AG04450 (cell line): Measurements from ENCODE around the gene ATP2B3. TPM values are rescaled to one million over a fixed set of nuclear protein-coding genes. Genes with fewer than 3 reads are reported as not detected.

Experiments used
- CTCF ChIA-PET: fragments of 300-600, 350-600 bp; formaldehyde crosslinking; extraction: SDS; loops from one replicate; lab custom pipeline; 2022; ENCODE audit warnings: antibody characterized with exemption, inconsistent platforms; lab: Charles Lee
- POLR2A ChIA-PET: fragments of 350-600 bp; formaldehyde crosslinking; extraction: SDS; loops from one replicate; lab custom pipeline; 2021; ENCODE audit warnings: antibody characterized with exemption, inconsistent platforms; lab: Yijun Ruan, JAX
- DNase-seq: peaks from one replicate; pipeline ENCODE4 v3.0.0-alpha.2; 2011; ENCODE audit warnings: low read depth, low spot score
- H3K27ac ChIP-seq: one replicate; pipeline ENCODE4 v1.5.1; 2012; ENCODE audit warnings: low read depth, low read length, control low read depth
- H3K27me3 ChIP-seq: one replicate; pipeline ENCODE4 v1.6.0; 2012; ENCODE audit warnings: low read length; ENCODE audit not compliant: control insufficient read depth, insufficient read depth
- H3K4me3 ChIP-seq: 2 replicates; pipeline ENCODE4 v1.5.1; 2011; ENCODE audit warnings: mild to moderate bottlenecking, low read depth, low read length, control low read depth
- H3K9me3 ChIP-seq: 2 replicates; pipeline ENCODE4 v1.5.1; 2012; ENCODE audit warnings: low read length; ENCODE audit not compliant: control insufficient read depth, insufficient read depth
- CTCF ChIP-seq: IDR thresholded peaks from 2 replicates; pipeline ENCODE4 v1.5.1; 2011; ENCODE audit warnings: low read depth, low read length, control low read depth, inconsistent platforms
- polyA plus RNA-seq: library from polyadenylated mRNA; depleted of rRNA; stranded (reverse); fragments of >200 nt; gene quantifications from 2 replicates; pipeline ENCODE4 v1.2.3, GENCODE V29; 2011; rRNA removed

Gene ATP2B3
- polyA plus RNA-seq, 1 experiment = 0.01 TPM

- ChIA-PET POLR2A (no interaction called here), CTCF (interaction anchor here (1.0 to 2.5 kb wide), 2 partner anchors 22 to 37 kb away, joined by 5 to 14 read pairs; no protein-coding TSS in a partner anchor)
- no peak for DNase-seq
- TF ChIP-seq CTCF = no peak
- no peak overlapping the region for H3K4me3 ChIP-seq
- H3K9me3 ChIP-seq = no peaks in the 10 kb centered on the region; the same call in 1 of the 2 replicates
- H3K27me3 ChIP-seq = peaks cover 8% of the 10 kb centered on the region
- no peak overlapping the region for H3K27ac ChIP-seq
Observed at GRCh38 chrX:153631346-153631745, 113.9 kb downstream of the ATP2B3 start.

- POLR2A ChIA-PET = no interaction called here
- Histone ChIP-seq H3K27me3 (peaks cover 8% of the 10 kb centered on the region), H3K9me3 (no peaks in the 10 kb centered on the region; the same call in 1 of the 2 replicates), H3K4me3 (no peak overlapping the region), H3K27ac (no peak overlapping the region)
- TF ChIP-seq CTCF = no peak
- CTCF ChIA-PET = interaction anchor here (0.6 to 2.5 kb wide), 3 partner anchors 22 to 36 kb away, joined by 4 to 14 read pairs (median 5); no protein-coding TSS in a partner anchor
- no peak for DNase-seq
Observed at GRCh38 chrX:153631907-153632594, 114.6 kb downstream of the ATP2B3 start.

Other genes with a start within 250 kb of the ATP2B3 start
- not detected in 2 replicates for gene PNMA6F, start 195.9 kb upstream of the ATP2B3 start, polyA plus RNA-seq
- 13.7 and 15.0 TPM in 2 replicates for gene ZNF275, start 183.5 kb upstream of the ATP2B3 start, polyA plus RNA-seq
- not detected in 2 replicates for gene PNMA6E, start 116.3 kb upstream of the ATP2B3 start, polyA plus RNA-seq
- 0.02 TPM in 2 replicates for gene ZFP92, start 106.2 kb upstream of the ATP2B3 start, polyA plus RNA-seq
- gene TREX2, start 71.6 kb upstream of the ATP2B3 start, polyA plus RNA-seq = not detected in 2 replicates
- gene HAUS7, start 47.1 kb upstream of the ATP2B3 start, polyA plus RNA-seq = 13.2 and 16.5 TPM in 2 replicates
- 97.2 and 143 TPM in 2 replicates for gene BGN, start 22.7 kb upstream of the ATP2B3 start, polyA plus RNA-seq
- 23.6 and 28.1 TPM in 2 replicates for gene CCNQ, start 81.5 kb downstream of the ATP2B3 start, polyA plus RNA-seq
- not detected in 2 replicates for gene DUSP9, start 129.6 kb downstream of the ATP2B3 start, polyA plus RNA-seq
- gene PNCK, start 156.2 kb downstream of the ATP2B3 start, polyA plus RNA-seq = 0.17 TPM in 1 of 2 replicates, not detected in the other
- gene SLC6A8, start 170.3 kb downstream of the ATP2B3 start, polyA plus RNA-seq = 6.9 and 12.3 TPM in 2 replicates
- gene BCAP31, start 206.7 kb downstream of the ATP2B3 start, polyA plus RNA-seq = 108 and 114 TPM in 2 replicates
- gene ABCD1, start 207.2 kb downstream of the ATP2B3 start, polyA plus RNA-seq = 4.2 and 5.8 TPM in 2 replicates
- gene PLXNB3, start 246.6 kb downstream of the ATP2B3 start, polyA plus RNA-seq = 4.6 and 5.5 TPM in 2 replicates